HG02938 (cell line): ENCODE results near the gene CDX2.
A peak's percentile ranks its signal among the peaks of the same experiment; 100 is the strongest.
"Not testable (repeated sequence)": the region's sequence is repeated elsewhere in the genome, so short reads cannot be mapped to it uniquely, and the experiment has no call there.

ENCODE experiments used
- ATAC-seq: cut with Tn5 transposase; IDR thresholded peaks from one replicate; pipeline ENCODE4 v1.9.1; 2021; ENCODE audit warnings: mild to moderate bottlenecking, moderate library complexity; ENCODE audit not compliant: unreplicated experiment

CDX2 gene

DNA sequence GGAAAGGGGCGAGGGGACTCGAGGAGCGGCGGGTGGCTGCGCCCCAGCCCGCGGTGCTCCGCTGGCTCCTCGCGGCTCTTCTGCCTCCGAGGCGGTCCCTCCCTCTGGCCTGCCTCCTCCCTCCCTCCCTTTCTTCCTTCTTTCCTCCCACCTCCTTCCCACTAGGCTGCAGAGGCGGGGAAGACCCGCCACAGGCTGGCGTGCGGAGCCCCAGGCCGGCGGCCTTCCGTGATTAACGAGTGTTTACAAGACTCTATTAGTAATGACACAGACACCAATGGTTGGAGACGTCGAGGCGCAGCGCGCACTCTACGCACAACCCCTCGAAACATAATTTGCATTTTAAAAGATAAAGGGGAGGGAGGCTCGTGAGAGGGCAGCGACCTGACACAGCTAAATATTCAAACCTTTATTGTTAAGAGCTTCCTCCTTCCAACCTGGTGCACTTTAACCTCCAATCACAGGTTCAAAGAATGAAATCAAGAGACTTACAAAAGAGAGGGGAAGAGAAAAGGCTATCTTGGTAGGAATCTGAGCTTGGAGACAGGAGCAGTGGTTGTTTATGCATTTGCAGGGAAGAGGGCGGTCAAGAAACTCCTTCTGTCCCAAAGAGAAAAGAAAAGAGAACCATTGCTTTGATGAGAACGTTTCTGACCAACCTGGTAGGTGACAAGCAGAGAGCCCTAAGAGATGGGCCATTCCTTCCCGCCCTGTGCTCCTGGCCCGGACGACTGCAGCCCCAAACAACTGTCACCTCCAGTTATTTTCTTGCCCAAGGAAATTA is at the start of gene CDX2:
Gene CDX2 (minus strand): TSS at position 234 of the 784 bp plus-strand sequence. CDS start 309 bp downstream, outside the sequence.
- ATAC-seq: no peak

DNA sequence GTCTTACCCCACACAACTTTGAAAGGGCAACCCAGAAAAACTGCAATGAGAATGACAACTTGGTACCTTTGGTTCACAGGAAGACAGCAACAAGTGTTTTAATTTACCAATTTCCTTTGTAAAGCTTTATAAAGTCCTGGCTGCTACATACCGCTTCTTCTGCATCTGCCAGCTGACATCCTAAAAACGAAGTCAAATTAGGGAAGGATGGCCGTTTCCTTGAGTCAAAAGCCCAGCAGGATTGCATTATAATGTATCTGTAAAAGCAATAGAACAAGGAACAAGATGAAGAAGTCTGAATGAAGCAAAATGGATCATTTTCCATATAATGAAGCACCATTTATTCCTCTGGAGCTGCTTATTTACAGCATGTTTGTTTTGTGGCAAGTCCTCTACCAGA is 45.2 kb upstream of the CDX2 start:
- ATAC-seq: no peak

GRCh38 chr13:28013482-28013881 is 44.4 kb upstream of the CDX2 start:
- no peak for ATAC-seq

DNA sequence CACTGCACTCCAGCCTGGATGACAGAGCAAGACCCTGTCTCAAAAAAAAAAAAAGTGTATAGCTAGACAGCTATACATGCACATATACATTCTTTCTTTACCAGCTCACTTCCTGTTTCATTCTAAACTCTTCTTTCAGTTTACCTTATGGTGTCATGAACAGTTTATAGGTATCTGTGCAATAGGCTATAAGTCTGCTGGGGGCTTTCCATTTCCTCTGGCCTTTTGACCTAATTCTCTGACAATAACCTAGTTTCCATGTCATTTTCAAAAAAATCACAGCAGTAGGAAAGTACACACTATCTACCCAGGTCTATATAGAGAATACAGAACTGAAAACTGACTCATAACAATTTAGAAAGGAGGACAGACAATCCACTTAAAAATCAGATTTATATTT is 43.8 kb upstream of the CDX2 start:
- ATAC-seq: peak; percentile 94

GRCh38 chr13:28012383-28012782 is 43.3 kb upstream of the CDX2 start:
- ATAC-seq: no peak

- ATAC-seq: no peak
These were observed 40.9 kb upstream of the CDX2 start for GRCh38 chr13:28010046-28010445.

DNA sequence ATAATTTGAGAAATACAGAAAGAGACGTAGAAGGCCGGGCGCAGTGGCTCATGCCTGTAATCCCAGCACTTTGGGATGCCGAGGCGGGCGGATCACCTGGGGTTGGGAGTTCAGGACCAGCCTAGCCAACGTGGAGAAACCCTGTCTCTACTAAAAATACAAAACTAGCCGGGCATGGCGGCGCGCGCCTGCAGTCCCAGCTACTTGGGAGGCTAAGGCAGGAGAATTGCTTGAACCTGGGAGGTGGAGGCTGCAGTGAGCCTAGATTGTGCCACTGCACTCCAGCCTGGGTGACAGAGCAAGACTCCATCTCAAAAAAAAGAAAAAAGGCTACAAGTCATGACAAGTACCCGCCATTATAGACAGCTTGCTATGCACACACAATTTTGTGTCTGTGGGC is 35.9 kb upstream of the CDX2 start:
- not testable (repeated sequence) for ATAC-seq

- no peak for ATAC-seq
These were observed 34.0 kb upstream of the CDX2 start for GRCh38 chr13:28002886-28003698.

DNA sequence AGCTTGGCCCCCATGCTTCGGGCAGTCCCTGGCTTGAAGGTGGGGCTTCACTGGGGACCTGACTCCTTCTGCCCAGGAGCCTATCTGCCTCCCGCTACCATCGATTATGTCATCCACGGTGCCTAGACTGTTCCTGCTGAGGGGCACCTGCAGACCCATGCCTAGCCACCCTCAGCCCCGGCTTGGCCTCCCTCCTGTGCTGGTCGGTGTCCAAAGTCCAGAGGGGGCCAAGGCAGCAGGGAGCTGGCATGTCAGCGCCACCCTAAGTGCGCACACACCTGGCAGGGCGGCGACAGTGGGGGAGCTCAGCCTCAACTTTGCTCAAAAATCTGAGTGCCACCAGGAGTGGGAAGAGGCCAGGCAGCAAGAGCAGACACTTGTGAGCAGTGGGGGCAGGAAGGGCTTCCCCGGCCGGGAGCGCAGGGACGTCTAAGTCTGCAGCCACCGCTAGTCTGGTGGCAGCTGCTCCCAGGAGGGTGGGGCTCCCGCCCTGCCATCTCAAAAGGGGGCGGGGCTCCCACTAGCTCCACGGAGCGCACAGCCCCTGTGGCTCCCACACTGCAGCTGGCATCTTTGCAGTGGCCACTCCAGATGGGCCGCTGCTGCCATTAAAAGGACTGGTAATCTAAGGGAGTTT is 32.8 kb upstream of the CDX2 start:
- ATAC-seq: no peak

- ATAC-seq: no peak
These were observed 31.9 kb upstream of the CDX2 start for GRCh38 chr13:28001049-28001448.

DNA sequence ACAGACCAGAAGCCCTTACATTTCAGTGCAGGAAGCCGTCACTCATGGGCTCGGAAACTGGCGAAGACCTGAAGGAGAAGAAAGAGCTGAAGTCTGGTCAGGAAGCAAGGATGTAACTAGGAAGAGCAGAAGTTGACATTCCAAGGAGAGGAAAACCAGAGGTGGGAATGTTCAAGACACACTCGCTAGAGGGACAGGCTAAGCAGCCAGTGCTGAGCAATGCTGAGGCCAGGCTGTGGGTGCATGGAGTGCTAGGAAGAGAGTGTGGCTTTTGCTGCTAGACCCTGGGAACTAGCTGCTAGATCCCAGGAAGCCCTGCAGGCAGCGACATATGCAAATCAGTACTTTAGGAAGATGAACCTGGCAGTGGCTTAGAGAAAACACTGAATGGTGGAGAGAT is 31.5 kb upstream of the CDX2 start:
- no peak for ATAC-seq

DNA sequence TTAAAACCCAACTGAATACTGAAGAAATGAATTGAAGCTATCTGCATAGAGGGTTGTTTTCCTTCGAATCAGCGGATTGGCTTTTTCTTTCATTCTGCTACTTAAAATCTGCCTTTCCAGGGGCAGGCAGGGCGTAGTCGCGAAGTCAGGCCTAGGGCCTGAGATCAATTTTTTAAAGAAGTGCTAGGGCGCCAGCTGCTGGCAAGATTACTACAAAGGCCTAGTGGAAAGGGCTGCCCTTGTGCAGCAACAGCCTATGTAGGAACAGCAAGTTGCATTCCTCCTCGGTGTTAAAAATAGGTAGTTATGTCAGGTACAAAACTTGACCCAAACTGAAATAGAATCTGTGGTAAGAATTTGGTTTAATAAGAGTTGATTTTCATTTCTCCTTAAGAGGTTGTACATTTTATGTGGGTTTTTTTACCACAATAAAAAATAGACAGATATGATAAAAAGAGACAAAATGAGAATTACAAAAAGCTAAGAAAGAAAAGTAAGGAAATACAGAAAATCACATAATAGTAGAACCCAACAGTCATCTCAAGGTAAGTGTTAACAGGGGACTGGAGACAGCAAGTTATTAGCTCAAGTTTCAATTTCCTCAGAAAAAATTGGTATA is 28.9 kb upstream of the CDX2 start:
- ATAC-seq: no peak

GRCh38 chr13:27991881-27992280 is 22.8 kb upstream of the CDX2 start:
- no peak for ATAC-seq

- no peak for ATAC-seq
These were observed 19.4 kb upstream of the CDX2 start, which contains the start of gene URAD for GRCh38 chr13:27988520-27988919. TSS of gene URAD (minus strand) at chr13:27988693. CDS start at chr13:27988637, 56 bp downstream.

GRCh38 chr13:27985600-27985999 is 16.5 kb upstream of the CDX2 start:
- ATAC-seq: no peak

GRCh38 chr13:27982361-27982760 is 13.2 kb upstream of the CDX2 start:
- ATAC-seq: no peak

DNA sequence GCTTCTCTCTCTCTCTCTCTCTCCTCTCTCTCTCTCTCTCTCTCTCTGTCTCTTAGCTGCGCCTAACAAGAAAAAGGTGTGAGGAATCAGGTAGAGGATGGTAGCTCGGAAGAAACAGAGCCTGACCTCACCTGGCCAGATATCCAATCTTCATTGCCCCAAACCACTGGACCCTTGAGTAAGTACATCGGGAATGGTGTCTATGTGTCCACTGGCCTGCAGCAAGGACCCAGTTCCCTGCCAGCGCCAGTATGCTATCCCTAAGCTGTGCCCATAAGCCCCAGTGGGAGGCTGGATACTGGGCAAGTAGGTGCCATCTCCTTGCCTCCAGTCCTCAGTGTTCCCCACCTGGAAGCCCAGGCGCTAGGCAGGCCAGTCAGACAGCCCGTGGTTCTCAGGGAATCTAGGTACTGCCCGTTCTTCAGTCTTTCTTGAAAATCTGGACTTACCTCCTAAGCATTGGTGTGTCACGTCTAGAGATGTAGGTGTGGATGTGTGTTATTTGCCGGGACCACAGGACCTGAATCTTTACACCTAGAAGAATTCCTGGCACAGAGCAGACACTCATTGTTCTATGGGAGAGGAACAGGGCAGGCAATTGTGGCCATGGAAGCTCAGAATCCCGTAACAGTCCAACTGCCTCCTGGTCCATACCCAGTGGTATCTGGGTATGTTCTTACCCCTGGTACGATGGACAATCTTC is 12.0 kb upstream of the CDX2 start:
- ATAC-seq: no peak

DNA sequence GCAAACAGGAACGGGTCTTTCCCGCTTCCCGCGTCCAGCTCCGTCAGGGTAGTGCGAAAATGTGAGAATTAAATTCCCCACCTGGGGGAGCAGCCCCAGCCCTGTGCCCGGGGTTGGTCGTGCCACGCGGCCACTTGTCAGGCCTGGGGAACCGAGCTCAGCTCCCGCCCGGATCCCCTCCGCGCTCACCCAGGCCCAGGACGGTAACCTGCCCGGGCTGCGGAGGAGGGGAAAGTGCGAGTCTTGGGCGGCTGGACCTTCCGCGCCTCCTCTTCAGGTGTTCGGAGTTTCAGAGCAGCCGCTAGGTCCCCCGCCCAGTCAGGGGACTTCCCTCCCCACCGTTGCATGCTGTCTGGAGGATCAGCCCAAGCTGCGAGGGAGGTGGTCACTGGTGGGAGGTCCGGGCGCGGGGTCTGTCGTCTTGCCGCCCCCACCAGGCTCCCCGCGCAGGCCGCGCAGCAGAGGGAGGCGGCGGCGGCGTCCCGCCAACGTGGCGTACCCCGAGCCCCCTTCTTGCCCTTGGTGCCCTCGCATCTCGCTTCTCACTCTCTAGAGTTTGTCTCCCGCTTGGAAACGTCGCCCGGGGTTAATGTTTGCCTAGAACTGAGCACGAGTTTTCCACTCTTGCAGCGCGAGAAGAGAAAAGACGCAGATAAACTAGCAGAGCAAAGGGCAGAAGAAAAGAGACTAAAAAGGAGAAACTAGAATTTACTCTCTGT is 11.3 kb upstream of the CDX2 start:
- no peak for ATAC-seq

DNA sequence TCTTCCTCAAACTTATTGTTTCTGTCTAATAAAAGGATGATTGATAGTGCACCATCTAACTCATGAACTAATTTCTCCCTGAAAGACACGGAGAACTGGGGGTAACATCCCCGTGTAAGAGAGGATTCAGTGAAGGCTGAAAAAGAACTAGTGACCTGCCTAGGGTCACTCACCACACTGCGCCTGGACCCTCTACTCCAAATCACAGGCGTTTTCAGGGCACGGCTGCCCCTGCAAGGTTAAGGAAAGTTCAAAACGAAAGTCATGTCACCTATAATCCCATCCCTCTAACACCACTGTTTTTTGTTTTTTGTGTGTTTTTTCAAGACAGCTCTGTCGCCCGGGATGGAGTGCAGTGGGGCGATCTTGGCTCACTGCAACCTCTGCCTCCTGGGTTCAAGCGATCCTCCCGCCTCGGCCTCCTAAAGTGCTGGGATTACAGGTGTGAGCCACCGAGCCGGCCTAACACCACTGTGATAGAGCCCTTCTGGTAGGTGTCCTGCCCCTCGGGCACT is 10.7 kb upstream of the CDX2 start:
- no peak for ATAC-seq
